Panc1 (cell line): ENCODE measurements around the gene WDR77.

Experiments
- CTCF ChIP-seq: fragments of 450-650 bp; IDR thresholded peaks from 2 replicates; pipeline ENCODE4 v1.5.1; 2017; ENCODE audit warnings: mild to moderate bottlenecking
- POLR2AphosphoS5 ChIP-seq: IDR thresholded peaks from 2 replicates; pipeline ENCODE4 v1.6.1; 2012; ENCODE audit warnings: mild to moderate bottlenecking, low read depth, low read length, moderate library complexity
- SIN3A ChIP-seq: IDR thresholded peaks from 2 replicates; pipeline ENCODE4 v1.6.1; 2012; ENCODE audit warnings: low read depth, mild to moderate bottlenecking, low read length, moderate library complexity, borderline replicate concordance; ENCODE audit not compliant: insufficient read depth
- TCF7L2 ChIP-seq: IDR thresholded peaks from 2 replicates; pipeline ENCODE4 v1.6.1; 2011; ENCODE audit warnings: mild to moderate bottlenecking, low read depth, low read length, inconsistent platforms
- TF ChIP-seq, protein P1 (sequence below), 2 experiments: IDR thresholded peaks; 2 replicates each; pipeline ENCODE4 v1.6.1; 2011 to 2012; ENCODE audit warnings: low read depth in 2 of 2, control low read depth in 1 of 2, low read length in 1 of 2, mild to moderate bottlenecking in 1 of 2, moderate library complexity in 1 of 2; ENCODE audit not compliant: insufficient read depth in 1 of 2

- TF ChIP-seq CTCF = no peak
- TF ChIP-seq, protein P1, sequence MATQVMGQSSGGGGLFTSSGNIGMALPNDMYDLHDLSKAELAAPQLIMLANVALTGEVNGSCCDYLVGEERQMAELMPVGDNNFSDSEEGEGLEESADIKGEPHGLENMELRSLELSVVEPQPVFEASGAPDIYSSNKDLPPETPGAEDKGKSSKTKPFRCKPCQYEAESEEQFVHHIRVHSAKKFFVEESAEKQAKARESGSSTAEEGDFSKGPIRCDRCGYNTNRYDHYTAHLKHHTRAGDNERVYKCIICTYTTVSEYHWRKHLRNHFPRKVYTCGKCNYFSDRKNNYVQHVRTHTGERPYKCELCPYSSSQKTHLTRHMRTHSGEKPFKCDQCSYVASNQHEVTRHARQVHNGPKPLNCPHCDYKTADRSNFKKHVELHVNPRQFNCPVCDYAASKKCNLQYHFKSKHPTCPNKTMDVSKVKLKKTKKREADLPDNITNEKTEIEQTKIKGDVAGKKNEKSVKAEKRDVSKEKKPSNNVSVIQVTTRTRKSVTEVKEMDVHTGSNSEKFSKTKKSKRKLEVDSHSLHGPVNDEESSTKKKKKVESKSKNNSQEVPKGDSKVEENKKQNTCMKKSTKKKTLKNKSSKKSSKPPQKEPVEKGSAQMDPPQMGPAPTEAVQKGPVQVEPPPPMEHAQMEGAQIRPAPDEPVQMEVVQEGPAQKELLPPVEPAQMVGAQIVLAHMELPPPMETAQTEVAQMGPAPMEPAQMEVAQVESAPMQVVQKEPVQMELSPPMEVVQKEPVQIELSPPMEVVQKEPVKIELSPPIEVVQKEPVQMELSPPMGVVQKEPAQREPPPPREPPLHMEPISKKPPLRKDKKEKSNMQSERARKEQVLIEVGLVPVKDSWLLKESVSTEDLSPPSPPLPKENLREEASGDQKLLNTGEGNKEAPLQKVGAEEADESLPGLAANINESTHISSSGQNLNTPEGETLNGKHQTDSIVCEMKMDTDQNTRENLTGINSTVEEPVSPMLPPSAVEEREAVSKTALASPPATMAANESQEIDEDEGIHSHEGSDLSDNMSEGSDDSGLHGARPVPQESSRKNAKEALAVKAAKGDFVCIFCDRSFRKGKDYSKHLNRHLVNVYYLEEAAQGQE (IDR thresholded peaks at IDR 0.05; ENCODE audit: insufficient read depth in 1 of 2, low read depth in 2 of 2, low read length in 1 of 2) = no peak
- no peak for TF ChIP-seq POLR2AphosphoS5
- TF ChIP-seq TCF7L2 = no peak
- TF ChIP-seq SIN3A = no peak
These were observed 21.5 kb upstream of the WDR77 start for GRCh38 chr1:111470596-111470995.
